Astrocyte (in vitro differentiated cells and primary cell): Measurements from ENCODE around the gene ACOT7.
A peak's percentile ranks its signal among the peaks of the same experiment; 100 is the strongest.

Experiments used
- CTCF ChIP-seq: IDR thresholded peaks from 2 replicates; pipeline ENCODE4 v1.5.1; 2011; ENCODE audit warnings: low read depth, mild to moderate bottlenecking, inconsistent platforms, low read length, moderate library complexity; ENCODE audit not compliant: insufficient read depth
- EZH2 ChIP-seq: IDR thresholded peaks from 2 replicates; pipeline ENCODE4 v1.6.1; 2012; ENCODE audit warnings: mild to moderate bottlenecking, low read length, inconsistent platforms; ENCODE audit not compliant: insufficient read depth

DNA sequence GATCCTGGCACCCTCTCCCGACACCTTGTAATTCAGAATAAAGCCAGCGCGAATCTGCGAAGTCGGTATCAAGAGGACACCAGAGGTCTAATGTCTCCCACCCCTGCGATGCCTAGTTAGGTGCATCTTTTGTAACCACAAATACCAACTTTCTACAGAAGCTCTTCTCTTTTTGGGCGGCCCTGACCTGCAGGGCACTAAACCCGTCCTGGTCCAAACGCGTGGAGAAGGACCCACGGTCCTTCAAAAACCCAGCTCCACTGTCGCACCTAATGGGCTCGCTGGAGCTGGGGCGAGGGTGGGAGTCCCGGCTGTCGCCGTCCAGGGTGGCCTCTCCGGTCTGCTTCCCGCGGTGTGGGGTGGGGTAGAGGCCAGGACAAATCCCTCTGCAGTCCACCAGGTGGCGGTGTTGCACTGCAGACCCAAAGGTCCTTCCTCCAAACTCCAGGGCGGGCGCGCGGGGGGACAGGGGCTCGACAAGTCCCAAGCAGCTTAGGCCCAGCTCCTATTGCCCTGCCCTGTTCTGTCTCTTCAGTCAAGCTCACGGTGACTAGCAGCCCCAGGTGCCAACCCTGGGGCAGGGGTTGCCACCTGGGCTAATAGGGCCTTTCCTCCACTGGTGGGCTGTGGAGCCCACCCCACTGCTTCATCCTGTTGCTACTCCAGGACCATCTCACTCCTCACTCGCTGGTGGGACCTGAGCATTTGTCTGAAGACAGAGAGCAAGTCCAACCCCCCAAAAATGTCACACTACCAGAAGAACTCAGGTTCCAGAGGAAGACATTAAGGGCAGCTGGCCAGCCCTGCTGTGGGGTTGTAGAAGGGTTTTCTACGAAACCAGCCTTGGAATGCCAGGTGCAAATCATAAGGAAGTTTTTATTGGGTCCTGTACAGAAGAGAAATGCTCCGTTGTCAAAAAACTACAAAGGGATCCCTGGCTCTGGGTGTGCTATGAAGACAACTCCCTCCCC lies 146.8 kb downstream of the ACOT7 start:
- TF ChIP-seq CTCF (peak; percentile 68), EZH2 (no peak)
